Measurements from ENCODE around the gene NMBR.
"Not testable (repeated sequence)": the region's sequence is repeated elsewhere in the genome, so short reads cannot be mapped to it uniquely, and the experiment has no call there.

NMBR gene

DNA sequence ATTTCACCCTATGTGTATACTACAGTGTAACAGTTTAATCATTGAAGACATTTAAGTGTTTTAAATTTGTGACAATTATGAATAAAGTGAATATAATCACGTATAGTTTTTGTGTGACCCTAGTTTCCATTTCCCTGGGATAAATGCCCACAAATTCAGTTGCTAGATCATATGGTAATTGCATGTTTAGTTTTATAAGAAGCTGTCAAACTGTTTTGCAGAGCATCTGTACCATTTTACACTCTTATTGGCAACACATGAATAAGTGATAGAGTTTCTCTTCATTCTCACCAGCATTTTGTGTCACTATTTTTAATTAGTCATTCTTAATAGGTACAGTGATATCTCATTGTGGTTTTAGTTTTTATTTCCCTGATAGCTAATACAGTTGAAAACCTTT, 7.4 kb upstream of the NMBR start:
- no peak overlapping the region for H3K27ac Mint-ChIP-seq
- H3K27me3 Mint-ChIP-seq (ENCODE audit: low read depth), result no peaks in the 10 kb centered on the region
- TF ChIP-seq, protein P1, sequence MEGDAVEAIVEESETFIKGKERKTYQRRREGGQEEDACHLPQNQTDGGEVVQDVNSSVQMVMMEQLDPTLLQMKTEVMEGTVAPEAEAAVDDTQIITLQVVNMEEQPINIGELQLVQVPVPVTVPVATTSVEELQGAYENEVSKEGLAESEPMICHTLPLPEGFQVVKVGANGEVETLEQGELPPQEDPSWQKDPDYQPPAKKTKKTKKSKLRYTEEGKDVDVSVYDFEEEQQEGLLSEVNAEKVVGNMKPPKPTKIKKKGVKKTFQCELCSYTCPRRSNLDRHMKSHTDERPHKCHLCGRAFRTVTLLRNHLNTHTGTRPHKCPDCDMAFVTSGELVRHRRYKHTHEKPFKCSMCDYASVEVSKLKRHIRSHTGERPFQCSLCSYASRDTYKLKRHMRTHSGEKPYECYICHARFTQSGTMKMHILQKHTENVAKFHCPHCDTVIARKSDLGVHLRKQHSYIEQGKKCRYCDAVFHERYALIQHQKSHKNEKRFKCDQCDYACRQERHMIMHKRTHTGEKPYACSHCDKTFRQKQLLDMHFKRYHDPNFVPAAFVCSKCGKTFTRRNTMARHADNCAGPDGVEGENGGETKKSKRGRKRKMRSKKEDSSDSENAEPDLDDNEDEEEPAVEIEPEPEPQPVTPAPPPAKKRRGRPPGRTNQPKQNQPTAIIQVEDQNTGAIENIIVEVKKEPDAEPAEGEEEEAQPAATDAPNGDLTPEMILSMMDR (IDR thresholded peaks at IDR 0.05; ENCODE audit: unreplicated experiment in 3 of 3), result no peak
- no peak overlapping the region for H3K4me3 Mint-ChIP-seq
- H3K9me3 Mint-ChIP-seq, result no peaks in the 10 kb centered on the region
- peaks cover 16% of the 10 kb centered on the region for H3K4me1 Mint-ChIP-seq
- H3K36me3 Mint-ChIP-seq (ENCODE audit: low read depth), result peaks cover 5% of the 10 kb centered on the region

DNA sequence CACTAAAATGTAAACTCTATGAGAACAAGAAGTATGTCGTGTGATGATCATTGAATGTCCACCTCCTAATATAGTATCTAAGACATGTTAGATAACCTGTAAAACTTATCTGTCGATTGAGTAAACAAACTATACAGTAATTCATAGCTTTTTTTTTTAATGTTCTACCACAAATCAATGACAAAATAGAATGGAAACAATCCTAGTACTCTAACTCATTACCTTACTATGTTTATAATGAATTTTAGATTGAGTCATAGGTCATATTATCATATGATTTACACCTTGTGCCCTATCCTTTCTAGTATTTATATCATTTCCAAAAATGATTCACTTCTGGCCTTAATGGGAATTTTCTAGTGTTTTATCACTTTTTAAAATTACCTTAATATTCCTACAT, 6.3 kb upstream of the NMBR start:
- no peaks in the 10 kb centered on the region for H3K9me3 Mint-ChIP-seq
- TF ChIP-seq, protein P1 (IDR thresholded peaks at IDR 0.05; ENCODE audit: unreplicated experiment in 3 of 3), result no peak
- no peak overlapping the region for H3K27ac Mint-ChIP-seq
- H3K27me3 Mint-ChIP-seq (ENCODE audit: low read depth), result no peaks in the 10 kb centered on the region
- H3K36me3 Mint-ChIP-seq (ENCODE audit: low read depth), result peaks cover 5% of the 10 kb centered on the region
- no peak overlapping the region for H3K4me3 Mint-ChIP-seq
- peaks cover 28% of the 10 kb centered on the region for H3K4me1 Mint-ChIP-seq

DNA sequence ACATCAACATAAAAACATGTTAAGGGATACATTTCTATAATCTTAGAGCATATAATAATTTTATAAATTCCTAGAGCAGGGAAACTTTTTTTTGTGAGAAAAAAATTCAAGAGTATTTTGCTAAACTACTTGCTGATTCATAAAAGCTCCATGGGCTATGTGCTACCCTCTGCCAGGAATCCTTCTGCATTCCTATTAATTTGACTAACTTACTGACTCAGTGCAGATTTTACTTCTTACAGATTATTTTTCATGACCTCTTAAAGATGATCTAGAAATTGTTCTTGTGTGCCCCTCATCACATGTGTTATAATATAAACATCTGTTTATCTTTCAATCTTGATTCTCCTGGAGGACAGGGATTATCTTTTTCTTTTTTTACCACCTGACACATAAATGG, 5.8 kb upstream of the NMBR start:
- Mint-ChIP-seq H3K9me3 (no peaks in the 10 kb centered on the region), H3K27me3 (ENCODE audit: low read depth) (no peaks in the 10 kb centered on the region), H3K4me1 (peaks cover 31% of the 10 kb centered on the region), H3K4me3 (no peak overlapping the region), H3K27ac (no peak overlapping the region), H3K36me3 (ENCODE audit: low read depth) (peaks cover 5% of the 10 kb centered on the region)
- TF ChIP-seq, protein P1 (IDR thresholded peaks at IDR 0.05; ENCODE audit: unreplicated experiment in 3 of 3), result no peak

DNA sequence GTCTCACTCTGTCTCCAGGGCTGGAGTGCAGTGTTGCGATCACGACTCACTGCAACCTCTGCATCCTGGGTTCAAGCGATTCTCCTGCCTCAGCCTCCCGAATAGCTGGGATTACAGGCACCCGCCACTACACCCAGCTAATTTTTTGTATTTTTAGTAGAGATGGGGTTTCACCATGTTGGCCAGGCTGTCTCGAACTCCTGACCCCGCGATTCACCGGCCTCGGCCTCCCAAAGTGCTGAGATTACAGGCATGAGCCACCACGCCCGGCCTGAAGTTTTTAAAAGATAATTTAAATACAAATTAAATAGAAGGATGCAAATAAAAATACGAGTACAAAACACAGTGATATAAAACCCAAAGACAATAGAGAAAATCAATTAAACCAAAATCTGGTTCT, 5.4 kb downstream of the NMBR start:
- H3K27me3 Mint-ChIP-seq (ENCODE audit: low read depth); H3K36me3 Mint-ChIP-seq (ENCODE audit: low read depth); H3K4me1 Mint-ChIP-seq; H3K27ac Mint-ChIP-seq; H3K4me3 Mint-ChIP-seq; H3K9me3 Mint-ChIP-seq: not testable (repeated sequence)

DNA sequence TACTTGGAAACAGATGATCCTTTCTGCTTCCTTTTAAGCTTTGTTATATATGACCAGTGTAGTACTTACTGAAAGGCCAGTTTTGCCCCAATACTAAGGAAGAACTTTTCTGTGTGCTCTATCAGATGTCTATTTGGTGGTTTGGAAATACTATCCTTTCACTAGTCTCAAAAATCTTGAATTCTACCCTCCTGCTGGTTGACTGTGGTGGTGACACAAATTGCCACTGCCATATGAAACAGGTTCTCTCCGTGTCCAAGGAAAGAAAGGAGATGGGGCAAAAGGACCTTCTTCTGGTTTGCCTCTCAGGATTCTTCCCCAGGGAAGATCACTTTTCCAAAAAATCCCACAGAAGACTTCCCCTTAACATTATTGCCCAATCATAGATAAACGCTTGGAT, 8.0 kb downstream of the NMBR start:
- H3K4me3 Mint-ChIP-seq, result no peak overlapping the region
- TF ChIP-seq, protein P1 (IDR thresholded peaks at IDR 0.05; ENCODE audit: unreplicated experiment in 3 of 3), result no peak
- H3K27me3 Mint-ChIP-seq (ENCODE audit: low read depth), result no peaks in the 10 kb centered on the region
- H3K9me3 Mint-ChIP-seq, result no peaks in the 10 kb centered on the region
- no peak overlapping the region for H3K27ac Mint-ChIP-seq
- no peaks in the 10 kb centered on the region for H3K4me1 Mint-ChIP-seq
- H3K36me3 Mint-ChIP-seq (ENCODE audit: low read depth), result no peaks in the 10 kb centered on the region

DNA sequence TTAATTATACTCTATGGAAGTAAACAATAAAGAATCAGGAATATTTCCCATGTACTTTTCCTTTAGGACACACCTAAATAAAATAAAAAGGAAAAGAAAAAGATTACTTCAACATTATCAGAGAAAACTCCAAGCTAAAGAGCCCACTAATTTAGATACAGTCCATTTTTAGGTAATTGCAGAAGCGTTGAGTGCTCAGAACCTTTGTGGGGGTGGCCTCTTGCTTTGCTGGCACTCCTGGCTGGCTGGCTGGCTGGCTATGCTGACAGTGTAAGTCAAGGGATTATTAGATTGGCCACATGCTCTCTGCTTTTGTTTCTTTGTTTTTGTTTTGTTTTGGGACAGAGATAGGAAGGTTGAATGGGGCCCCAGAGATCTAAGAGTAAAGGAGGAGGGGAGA, 14.3 kb downstream of the NMBR start, which contains the start of gene GJE1:
TSS of gene GJE1 (plus strand) at position 301 of the 400 bp plus-strand sequence. CDS start 234 bp downstream, outside the sequence.
- Mint-ChIP-seq H3K9me3 (peaks cover 3% of the 10 kb centered on the region), H3K4me3 (no peak within 1 kb of the TSS), H3K4me1 (no peaks in the 10 kb centered on the region), H3K36me3 (ENCODE audit: low read depth) (no peaks in the 10 kb centered on the region), H3K27ac (no peak within 1 kb of the TSS), H3K27me3 (ENCODE audit: low read depth) (no peaks in the 10 kb centered on the region)
- TF ChIP-seq, protein P1 (IDR thresholded peaks at IDR 0.05; ENCODE audit: unreplicated experiment in 3 of 3), result no peak
